K562 (cell line): Measurements from ENCODE around the gene CDCA5. TPM values are rescaled to one million over a fixed set of nuclear protein-coding genes. Genes with fewer than 3 reads are reported as not detected.

ENCODE experiments used
- HNRNPUL1 ChIP-seq: fragments of 200-400 bp; formaldehyde crosslinking; IDR thresholded peaks from 2 replicates; pipeline ENCODE4 v1.6.1; 2017; ENCODE audit warnings: low read length
- NUFIP1 ChIP-seq: fragments of 450-650 bp; IDR thresholded peaks from 2 replicates; pipeline ENCODE4 v1.6.1; 2018; ENCODE audit not compliant: partially characterized antibody
- POLR3G ChIP-seq: IDR thresholded peaks from 2 replicates; pipeline ENCODE4 v1.6.1; 2011; ENCODE audit not compliant: insufficient read length, insufficient replicate concordance; ENCODE audit errors: extremely low read depth
- PTBP1 ChIP-seq: fragments of 200-400 bp; formaldehyde crosslinking; IDR thresholded peaks from 2 replicates; pipeline ENCODE4 v1.6.1; 2017; ENCODE audit warnings: low read depth, low read length
- RBM14 ChIP-seq: fragments of 200-400 bp; formaldehyde crosslinking; IDR thresholded peaks from 2 replicates; pipeline ENCODE4 v1.6.1; 2018; ENCODE audit warnings: low read depth, mild to moderate bottlenecking, low read length, moderate library complexity, borderline replicate concordance; ENCODE audit not compliant: insufficient read depth
- TGIF2 ChIP-seq: sonication (generic); formaldehyde crosslinking; IDR thresholded peaks from 2 replicates; pipeline ENCODE4 v1.8.1; 2022; ENCODE audit warnings: mild to moderate bottlenecking, missing genetic modification reagents, moderate library complexity
- ZNF436 ChIP-seq: fragments of 250-450, 450-650 bp; sonication (Bioruptor Pico); formaldehyde crosslinking; IDR thresholded peaks from 2 replicates; pipeline ENCODE4 v1.7.0; 2020; ENCODE audit warnings: mild to moderate bottlenecking
- ZNF696 ChIP-seq: fragments of 250-450 bp; sonication (Bioruptor Pico); conservative IDR thresholded peaks from 2 replicates; pipeline ENCODE4 v1.4.0; 2020; ENCODE audit warnings: mild to moderate bottlenecking, moderate library complexity
- polyA plus RNA-seq, 8 experiments: library from polyadenylated mRNA; depleted of rRNA in 4 of 8; stranded (reverse) in 5 of 8; unstranded in 3 of 8; fragments of >200 nt; fragmentation: Nextera tagmentation in 2 of 8; fragmentation: Illumina TruSeq in 1 of 8; extraction: Ambion mirVana in 2 of 8; extraction: Trizol in 1 of 8; gene quantifications; 2 replicates each; pipeline versions ENCODE4 v1.2.1 to v1.2.3, GENCODE V29; 2011 to 2014; ENCODE audit warnings: inconsistent platforms in 1 of 8, missing spikeins in 1 of 8
- total RNA-seq, 7 experiments: library from RNA; depleted of rRNA in 6 of 7; stranded (reverse); fragments of >200 nt in 6 of 7; fragmentation: Illumina TruSeq in 2 of 7; extraction: Trizol in 2 of 7; gene quantifications; 2 replicates each; pipeline versions ENCODE4 v1.2.1 to v1.2.3, GENCODE V29; 2011 to 2021; ENCODE audit warnings: low replicate concordance in 1 of 7
- TF ChIP-seq, protein P1 (sequence below): fragments of 450-650 bp; IDR thresholded peaks from 2 replicates; pipeline ENCODE4 v1.6.1; 2017; ENCODE audit warnings: mild to moderate bottlenecking, moderate library complexity
- TF ChIP-seq, protein P2 (sequence below), 2 experiments: fragments of 200-800 bp in 1 of 2; sonication (Bioruptor generic) in 1 of 2; sonication (generic) in 1 of 2; formaldehyde crosslinking in 1 of 2; IDR thresholded peaks in 1 of 2; conservative IDR thresholded peaks in 1 of 2; 2 replicates each; pipeline versions ENCODE4 v1.5.0 to v1.6.1; 2016 to 2020; ENCODE audit warnings: missing compliant biosample characterization in 1 of 2, missing genetic modification characterization in 1 of 2, missing genetic modification reagents in 1 of 2
- TF ChIP-seq, protein P3 (sequence below), 2 experiments: fragments of 250-450 bp in 1 of 2; fragments of 450-650 bp in 1 of 2; sonication (Bioruptor Pico) in 1 of 2; IDR thresholded peaks; 2 replicates each; pipeline versions ENCODE4 v1.6.1 to v1.8.0; 2016 to 2021; ENCODE audit warnings: mild to moderate bottlenecking in 2 of 2, moderate library complexity in 2 of 2, missing compliant biosample characterization in 1 of 2, missing genetic modification characterization in 1 of 2
- TF ChIP-seq, protein P4 (sequence below): fragments of 450-650 bp; IDR thresholded peaks from one replicate; pipeline ENCODE4 v1.6.1; 2018; ENCODE audit warnings: mild to moderate bottlenecking, moderate library complexity; ENCODE audit not compliant: partially characterized antibody
- TF ChIP-seq, protein P5 (sequence below): fragments of 250-450 bp; sonication (Bioruptor Pico); IDR thresholded peaks from 2 replicates; pipeline ENCODE4 v1.4.0; 2020; ENCODE audit warnings: mild to moderate bottlenecking, moderate library complexity, borderline replicate concordance

CDCA5 gene
- total and polyA plus RNA-seq, 9 of the 15 experiments (the other 6 are each of a cell fraction or from before 2014, with no cell fraction given): 18.9 to 94.3 (median 64.6) TPM

DNA sequence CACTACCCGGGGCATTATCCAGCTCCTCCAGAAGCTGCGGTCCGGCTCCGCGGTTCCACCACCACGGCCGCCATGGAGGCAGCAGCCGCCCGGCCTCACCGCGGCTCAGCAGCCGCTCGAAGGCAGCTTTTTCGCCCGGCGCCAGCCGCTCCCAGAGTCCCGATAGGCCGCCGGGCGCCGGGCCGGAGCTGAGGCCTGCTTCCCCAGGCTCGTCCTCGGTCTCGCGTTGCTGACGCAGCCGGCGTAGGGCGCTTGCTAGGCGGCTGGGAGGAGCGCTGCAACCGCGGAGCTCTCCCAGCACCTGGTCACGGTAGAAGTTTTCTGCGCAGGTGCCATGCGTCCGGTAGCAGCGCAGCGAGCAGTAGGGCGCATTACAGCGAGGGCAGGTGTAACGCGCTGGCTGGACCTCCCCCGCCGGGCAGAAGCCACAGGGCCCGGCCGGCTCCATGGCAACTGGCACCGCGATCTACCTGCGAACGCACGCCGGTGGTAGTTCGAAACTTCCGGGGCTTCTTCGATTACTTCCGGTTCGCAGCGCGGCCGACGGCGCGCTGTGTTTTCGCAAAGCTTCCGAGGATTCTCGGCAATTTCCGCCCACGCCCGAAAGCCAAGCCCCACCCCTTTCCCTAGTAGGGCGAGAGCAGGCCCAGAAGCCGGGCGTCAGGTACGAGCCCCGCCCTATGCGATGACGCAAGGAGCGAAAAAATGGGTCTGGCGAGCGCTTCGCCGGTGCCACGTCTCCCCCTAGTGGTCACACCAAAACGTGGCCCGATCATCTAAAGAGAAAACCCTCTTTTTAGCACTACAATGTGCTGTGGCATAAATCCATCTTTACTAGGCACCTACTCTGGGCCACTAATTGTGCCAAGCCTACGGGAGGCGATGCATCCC is 33.6 kb upstream of the CDCA5 start, which contains the start of gene ZNHIT2 (continued):
- TF ChIP-seq, protein P1, sequence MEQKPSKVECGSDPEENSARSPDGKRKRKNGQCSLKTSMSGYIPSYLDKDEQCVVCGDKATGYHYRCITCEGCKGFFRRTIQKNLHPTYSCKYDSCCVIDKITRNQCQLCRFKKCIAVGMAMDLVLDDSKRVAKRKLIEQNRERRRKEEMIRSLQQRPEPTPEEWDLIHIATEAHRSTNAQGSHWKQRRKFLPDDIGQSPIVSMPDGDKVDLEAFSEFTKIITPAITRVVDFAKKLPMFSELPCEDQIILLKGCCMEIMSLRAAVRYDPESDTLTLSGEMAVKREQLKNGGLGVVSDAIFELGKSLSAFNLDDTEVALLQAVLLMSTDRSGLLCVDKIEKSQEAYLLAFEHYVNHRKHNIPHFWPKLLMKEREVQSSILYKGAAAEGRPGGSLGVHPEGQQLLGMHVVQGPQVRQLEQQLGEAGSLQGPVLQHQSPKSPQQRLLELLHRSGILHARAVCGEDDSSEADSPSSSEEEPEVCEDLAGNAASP: no peak
- TF ChIP-seq, protein P2, sequence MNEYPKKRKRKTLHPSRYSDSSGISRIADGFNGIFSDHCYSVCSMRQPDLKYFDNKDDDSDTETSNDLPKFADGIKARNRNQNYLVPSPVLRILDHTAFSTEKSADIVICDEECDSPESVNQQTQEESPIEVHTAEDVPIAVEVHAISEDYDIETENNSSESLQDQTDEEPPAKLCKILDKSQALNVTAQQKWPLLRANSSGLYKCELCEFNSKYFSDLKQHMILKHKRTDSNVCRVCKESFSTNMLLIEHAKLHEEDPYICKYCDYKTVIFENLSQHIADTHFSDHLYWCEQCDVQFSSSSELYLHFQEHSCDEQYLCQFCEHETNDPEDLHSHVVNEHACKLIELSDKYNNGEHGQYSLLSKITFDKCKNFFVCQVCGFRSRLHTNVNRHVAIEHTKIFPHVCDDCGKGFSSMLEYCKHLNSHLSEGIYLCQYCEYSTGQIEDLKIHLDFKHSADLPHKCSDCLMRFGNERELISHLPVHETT (CRISPR knock-in tag; conservative IDR thresholded peaks at IDR 0.05 in 1 of 2, IDR thresholded peaks at IDR 0.05 in 1 of 2): peak; percentile 77 to 90; a peak in 2 of 4 replicates
- TF ChIP-seq, protein P3, sequence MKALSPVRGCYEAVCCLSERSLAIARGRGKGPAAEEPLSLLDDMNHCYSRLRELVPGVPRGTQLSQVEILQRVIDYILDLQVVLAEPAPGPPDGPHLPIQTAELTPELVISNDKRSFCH (CRISPR knock-in tag; IDR thresholded peaks at IDR 0.05): no peak
- TF ChIP-seq, protein P3 (tag; IDR thresholded peaks at IDR 0.05): peak; percentile 61
- no peak for TF ChIP-seq NUFIP1
- TF ChIP-seq HNRNPUL1: no peak
- TF ChIP-seq, protein P4, sequence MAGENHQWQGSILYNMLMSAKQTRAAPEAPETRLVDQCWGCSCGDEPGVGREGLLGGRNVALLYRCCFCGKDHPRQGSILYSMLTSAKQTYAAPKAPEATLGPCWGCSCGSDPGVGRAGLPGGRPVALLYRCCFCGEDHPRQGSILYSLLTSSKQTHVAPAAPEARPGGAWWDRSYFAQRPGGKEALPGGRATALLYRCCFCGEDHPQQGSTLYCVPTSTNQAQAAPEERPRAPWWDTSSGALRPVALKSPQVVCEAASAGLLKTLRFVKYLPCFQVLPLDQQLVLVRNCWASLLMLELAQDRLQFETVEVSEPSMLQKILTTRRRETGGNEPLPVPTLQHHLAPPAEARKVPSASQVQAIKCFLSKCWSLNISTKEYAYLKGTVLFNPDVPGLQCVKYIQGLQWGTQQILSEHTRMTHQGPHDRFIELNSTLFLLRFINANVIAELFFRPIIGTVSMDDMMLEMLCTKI: no peak
- TF ChIP-seq ZNF696 (CRISPR knock-in tag): no peak
- TF ChIP-seq RBM14: no peak
- TF ChIP-seq TGIF2 (CRISPR knock-in tag): peak; percentile 67; the same call in 1 of the 2 replicates
- no peak for TF ChIP-seq ZNF436 (CRISPR knock-in tag)
- no peak for TF ChIP-seq PTBP1
- TF ChIP-seq, protein P5, sequence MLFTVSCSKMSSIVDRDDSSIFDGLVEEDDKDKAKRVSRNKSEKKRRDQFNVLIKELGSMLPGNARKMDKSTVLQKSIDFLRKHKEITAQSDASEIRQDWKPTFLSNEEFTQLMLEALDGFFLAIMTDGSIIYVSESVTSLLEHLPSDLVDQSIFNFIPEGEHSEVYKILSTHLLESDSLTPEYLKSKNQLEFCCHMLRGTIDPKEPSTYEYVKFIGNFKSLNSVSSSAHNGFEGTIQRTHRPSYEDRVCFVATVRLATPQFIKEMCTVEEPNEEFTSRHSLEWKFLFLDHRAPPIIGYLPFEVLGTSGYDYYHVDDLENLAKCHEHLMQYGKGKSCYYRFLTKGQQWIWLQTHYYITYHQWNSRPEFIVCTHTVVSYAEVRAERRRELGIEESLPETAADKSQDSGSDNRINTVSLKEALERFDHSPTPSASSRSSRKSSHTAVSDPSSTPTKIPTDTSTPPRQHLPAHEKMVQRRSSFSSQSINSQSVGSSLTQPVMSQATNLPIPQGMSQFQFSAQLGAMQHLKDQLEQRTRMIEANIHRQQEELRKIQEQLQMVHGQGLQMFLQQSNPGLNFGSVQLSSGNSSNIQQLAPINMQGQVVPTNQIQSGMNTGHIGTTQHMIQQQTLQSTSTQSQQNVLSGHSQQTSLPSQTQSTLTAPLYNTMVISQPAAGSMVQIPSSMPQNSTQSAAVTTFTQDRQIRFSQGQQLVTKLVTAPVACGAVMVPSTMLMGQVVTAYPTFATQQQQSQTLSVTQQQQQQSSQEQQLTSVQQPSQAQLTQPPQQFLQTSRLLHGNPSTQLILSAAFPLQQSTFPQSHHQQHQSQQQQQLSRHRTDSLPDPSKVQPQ (CRISPR knock-in tag): no peak
- TF ChIP-seq POLR3G: no peak
